Prostate gland (tissue), 2 donors: ENCODE results near the gene TSEN2.

Experiments used
- POLR2A ChIP-seq: fragments of 450-650 bp; IDR thresholded peaks from one replicate; pipeline ENCODE4 v1.6.1; 2016; ENCODE audit warnings: antibody characterized with exemption, mild to moderate bottlenecking
- TF ChIP-seq, protein P1 (sequence below), 4 experiments: fragments of 200-600 bp in 2 of 4; fragments of 450-650 bp in 2 of 4; sonication (generic) in 2 of 4; IDR thresholded peaks; 1 replicate in 3 of 4; 2 replicates in 1 of 4; pipeline ENCODE4 v1.5.1; 2016 to 2019; ENCODE audit warnings: antibody characterized with exemption in 4 of 4, mild to moderate bottlenecking in 2 of 4, moderate library complexity in 2 of 4

DNA sequence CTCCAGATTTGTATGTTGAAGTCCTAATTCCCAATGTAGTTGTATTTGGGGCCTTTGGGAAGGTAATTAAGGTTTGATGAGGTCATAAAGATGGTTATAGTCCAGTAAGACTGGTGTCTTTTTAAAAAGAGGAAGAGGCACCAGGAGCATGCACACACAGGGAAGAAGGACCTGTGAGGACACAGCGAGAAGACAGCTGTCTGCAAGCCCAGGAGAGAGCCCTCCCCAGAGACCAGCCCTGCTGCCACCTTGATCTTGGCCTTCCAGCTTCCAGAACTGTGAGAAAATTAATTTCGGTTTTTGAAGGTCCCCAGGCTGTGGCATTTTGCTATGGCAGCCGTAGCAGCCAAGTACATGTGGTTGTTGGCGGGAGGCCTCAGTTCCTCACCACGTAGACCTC, 32.8 kb upstream of the TSEN2 start:
- TF ChIP-seq POLR2A: no peak
- TF ChIP-seq, protein P1, sequence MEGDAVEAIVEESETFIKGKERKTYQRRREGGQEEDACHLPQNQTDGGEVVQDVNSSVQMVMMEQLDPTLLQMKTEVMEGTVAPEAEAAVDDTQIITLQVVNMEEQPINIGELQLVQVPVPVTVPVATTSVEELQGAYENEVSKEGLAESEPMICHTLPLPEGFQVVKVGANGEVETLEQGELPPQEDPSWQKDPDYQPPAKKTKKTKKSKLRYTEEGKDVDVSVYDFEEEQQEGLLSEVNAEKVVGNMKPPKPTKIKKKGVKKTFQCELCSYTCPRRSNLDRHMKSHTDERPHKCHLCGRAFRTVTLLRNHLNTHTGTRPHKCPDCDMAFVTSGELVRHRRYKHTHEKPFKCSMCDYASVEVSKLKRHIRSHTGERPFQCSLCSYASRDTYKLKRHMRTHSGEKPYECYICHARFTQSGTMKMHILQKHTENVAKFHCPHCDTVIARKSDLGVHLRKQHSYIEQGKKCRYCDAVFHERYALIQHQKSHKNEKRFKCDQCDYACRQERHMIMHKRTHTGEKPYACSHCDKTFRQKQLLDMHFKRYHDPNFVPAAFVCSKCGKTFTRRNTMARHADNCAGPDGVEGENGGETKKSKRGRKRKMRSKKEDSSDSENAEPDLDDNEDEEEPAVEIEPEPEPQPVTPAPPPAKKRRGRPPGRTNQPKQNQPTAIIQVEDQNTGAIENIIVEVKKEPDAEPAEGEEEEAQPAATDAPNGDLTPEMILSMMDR (IDR thresholded peaks at IDR 0.05): no peak
